DOHH2 (cell line): ENCODE measurements around the gene HIPK2.

Experiments
- EZH2phosphoT487 ChIP-seq: fragments of 200-600 bp; sonication (generic); IDR thresholded peaks from 2 replicates; pipeline ENCODE4 v1.6.1; 2017; ENCODE audit warnings: borderline replicate concordance, mild to moderate bottlenecking, antibody characterized with exemption, low read length, moderate library complexity, mixed read lengths
- TF ChIP-seq, protein P1 (sequence below): fragments of 200-600 bp; sonication (generic); IDR thresholded peaks from one replicate; pipeline ENCODE4 v1.5.1; 2014; ENCODE audit warnings: antibody characterized with exemption, mild to moderate bottlenecking, low read depth, low read length; ENCODE audit not compliant: poor library complexity, severe bottlenecking

- no peak for TF ChIP-seq EZH2phosphoT487
- TF ChIP-seq, protein P1, sequence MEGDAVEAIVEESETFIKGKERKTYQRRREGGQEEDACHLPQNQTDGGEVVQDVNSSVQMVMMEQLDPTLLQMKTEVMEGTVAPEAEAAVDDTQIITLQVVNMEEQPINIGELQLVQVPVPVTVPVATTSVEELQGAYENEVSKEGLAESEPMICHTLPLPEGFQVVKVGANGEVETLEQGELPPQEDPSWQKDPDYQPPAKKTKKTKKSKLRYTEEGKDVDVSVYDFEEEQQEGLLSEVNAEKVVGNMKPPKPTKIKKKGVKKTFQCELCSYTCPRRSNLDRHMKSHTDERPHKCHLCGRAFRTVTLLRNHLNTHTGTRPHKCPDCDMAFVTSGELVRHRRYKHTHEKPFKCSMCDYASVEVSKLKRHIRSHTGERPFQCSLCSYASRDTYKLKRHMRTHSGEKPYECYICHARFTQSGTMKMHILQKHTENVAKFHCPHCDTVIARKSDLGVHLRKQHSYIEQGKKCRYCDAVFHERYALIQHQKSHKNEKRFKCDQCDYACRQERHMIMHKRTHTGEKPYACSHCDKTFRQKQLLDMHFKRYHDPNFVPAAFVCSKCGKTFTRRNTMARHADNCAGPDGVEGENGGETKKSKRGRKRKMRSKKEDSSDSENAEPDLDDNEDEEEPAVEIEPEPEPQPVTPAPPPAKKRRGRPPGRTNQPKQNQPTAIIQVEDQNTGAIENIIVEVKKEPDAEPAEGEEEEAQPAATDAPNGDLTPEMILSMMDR, result no peak
These were observed 214.7 kb downstream of the HIPK2 start for GRCh38 chr7:139562961-139563565.
